ENCODE results near the gene ZNF521. TPM values are rescaled to one million over a fixed set of nuclear protein-coding genes. Genes with fewer than 3 reads are reported as not detected.

Gene ZNF521
- total and polyA plus RNA-seq, 10 of the 15 experiments (the other 5 are each of a cell fraction or from before 2014, with no cell fraction given): 0.02 to 0.05 (median 0.04) TPM; not detected in 6

- 25% methylated on average over 5 of the region's 5 CpGs for WGBS (ENCODE audit: insufficient coverage, insufficient replicate concordance, low lambda C conversion rate, missing lambda C conversion rate)
- no peaks in the 10 kb centered on the region for H3K9me3 ChIP-seq (replicated peaks; ENCODE audit: control insufficient read depth, insufficient read depth, low read length)
- in situ Hi-C loops (cut with MboI) (no loop called here), intact Hi-C loops (cut with micrococcal nuclease; ENCODE audit: unreplicated experiment) (no loop called here)
- CTCF ChIA-PET: no interaction called here
- no peaks in the 10 kb centered on the region for H3K36me3 ChIP-seq (ENCODE audit: control insufficient read depth in 2 of 2, insufficient read depth in 2 of 2, low read length in 1 of 2)
- H4K20me1 ChIP-seq (ENCODE audit: control insufficient read depth, insufficient read depth): no peaks in the 10 kb centered on the region
- no peaks in the 10 kb centered on the region for H3K27me3 ChIP-seq (replicated peaks in 1 of 2; ENCODE audit: control insufficient read depth in 2 of 2, insufficient read depth in 2 of 2, low read length in 1 of 2)
- RAD21 ChIA-PET (ENCODE audit: unreplicated experiment): no interaction called here
- H3K4me1 ChIP-seq (ENCODE audit: control insufficient read depth, insufficient read depth, low read length): no peaks in the 10 kb centered on the region
- TF ChIP-seq WRNIP1 (IDR thresholded peaks at IDR 0.05; ENCODE audit: borderline replicate concordance, low read depth, low read length) (no peak), PAX5 (IDR thresholded peaks at IDR 0.05; ENCODE audit: borderline replicate concordance, low read depth, low read length) (no peak), TBL1XR1 (IDR thresholded peaks at IDR 0.05; ENCODE audit: low read depth, low read length) (no peak), ZZZ3 (IDR thresholded peaks at IDR 0.05; ENCODE audit: control insufficient read depth, insufficient read length, low read depth) (no peak), GABPA (IDR thresholded peaks at IDR 0.05; ENCODE audit: low read depth) (no peak), NFIC (IDR thresholded peaks at IDR 0.05; ENCODE audit: low read depth, low read length) (no peak), YY1 (IDR thresholded peaks at IDR 0.05; ENCODE audit: low read depth, low read length) (no peak), SMAD5 (IDR thresholded peaks at IDR 0.05; ENCODE audit: low read depth) (no peak), MTA2 (IDR thresholded peaks at IDR 0.05; ENCODE audit: low read depth) (no peak), BACH1 (IDR thresholded peaks at IDR 0.05; ENCODE audit: borderline replicate concordance) (no peak), STAT3 (IDR thresholded peaks at IDR 0.05; ENCODE audit: low read depth, low read length) (no peak)
- BruUV-seq (replicated peaks): no TSS peak
- no peaks in the 10 kb centered on the region for H3K79me2 ChIP-seq (ENCODE audit: control insufficient read depth, insufficient read depth, low read length)
- no peak overlapping the region for H3K27ac ChIP-seq (ENCODE audit: control insufficient read depth, insufficient read depth)
- no peak overlapping the region for H2AFZ ChIP-seq (ENCODE audit: control insufficient read depth, low read depth, low read length)
- no peak for ATAC-seq
- H3K9ac ChIP-seq (ENCODE audit: control insufficient read depth, insufficient read depth, low read length): no peak overlapping the region
- SMC1A ChIA-PET (ENCODE audit: uncharacterized antibody, unreplicated experiment): no interaction called here
- DNase-seq (ENCODE audit: low read depth, low spot score): no peak
- no peak for FAIRE-seq
- H3K4me2 ChIP-seq (ENCODE audit: control insufficient read depth, insufficient read depth): no peak overlapping the region
- H3K4me3 ChIP-seq: no peak overlapping the region
- POLR2A ChIA-PET: no interaction called here
Observed at GRCh38 chr18:25261768-25262167, 90.2 kb downstream of the ZNF521 start.

- Histone ChIP-seq H3K4me1 (ENCODE audit: control insufficient read depth, insufficient read depth, low read length) (no peaks in the 10 kb centered on the region), H3K9me3 (replicated peaks; ENCODE audit: control insufficient read depth, insufficient read depth, low read length) (no peaks in the 10 kb centered on the region), H2AFZ (ENCODE audit: control insufficient read depth, low read depth, low read length) (no peak overlapping the region), H3K27ac (ENCODE audit: control insufficient read depth, insufficient read depth) (no peak overlapping the region), H3K79me2 (ENCODE audit: control insufficient read depth, insufficient read depth, low read length) (no peaks in the 10 kb centered on the region), H3K4me3 (no peak overlapping the region), H3K9ac (ENCODE audit: control insufficient read depth, insufficient read depth, low read length) (no peak overlapping the region), H3K4me2 (ENCODE audit: control insufficient read depth, insufficient read depth) (no peak overlapping the region), H3K27me3 (replicated peaks in 1 of 2; ENCODE audit: control insufficient read depth in 2 of 2, insufficient read depth in 2 of 2, low read length in 1 of 2) (no peaks in the 10 kb centered on the region), H4K20me1 (ENCODE audit: control insufficient read depth, insufficient read depth) (no peaks in the 10 kb centered on the region), H3K36me3 (ENCODE audit: control insufficient read depth in 2 of 2, insufficient read depth in 2 of 2, low read length in 1 of 2) (no peaks in the 10 kb centered on the region)
- ChIA-PET CTCF (no interaction called here), SMC1A (ENCODE audit: uncharacterized antibody, unreplicated experiment) (no interaction called here), POLR2A (no interaction called here), RAD21 (ENCODE audit: unreplicated experiment) (no interaction called here)
- FAIRE-seq (no peak), ATAC-seq (no peak), DNase-seq (ENCODE audit: low read depth, low spot score) (no peak)
- in situ Hi-C loops (cut with MboI): no loop called here
- intact Hi-C loops (cut with micrococcal nuclease; ENCODE audit: unreplicated experiment): no loop called here
- WGBS (ENCODE audit: insufficient coverage, insufficient replicate concordance, low lambda C conversion rate, missing lambda C conversion rate): 22% methylated on average over 4 of the region's 4 CpGs
- BruUV-seq (replicated peaks): no TSS peak
- TF ChIP-seq ATF2 (IDR thresholded peaks at IDR 0.05; ENCODE audit: low read length): no peak
- no peak for TF ChIP-seq BHLHE40 (IDR thresholded peaks at IDR 0.05; ENCODE audit: borderline replicate concordance in 1 of 2, low read depth in 2 of 2, low read length in 1 of 2)
- no peak for TF ChIP-seq ZNF384 (IDR thresholded peaks at IDR 0.05; ENCODE audit: borderline replicate concordance, low read depth, low read length)
- TF ChIP-seq TCF12 (IDR thresholded peaks at IDR 0.05; ENCODE audit: low read depth, low read length): no peak
- TF ChIP-seq ZZZ3 (IDR thresholded peaks at IDR 0.05; ENCODE audit: control insufficient read depth, insufficient read length, low read depth): no peak
- no peak for TF ChIP-seq IKZF2 (IDR thresholded peaks at IDR 0.05)
Observed at GRCh38 chr18:25256439-25256838, 95.5 kb downstream of the ZNF521 start.
